Large intestine (tissue), 12 donors: Measurements from ENCODE around the gene PSME3. TPM values are rescaled to one million over a fixed set of nuclear protein-coding genes. Genes with fewer than 3 reads are reported as not detected.
A peak's percentile ranks its signal among the peaks of the same experiment; 100 is the strongest.

ENCODE experiments used
- DNase-seq, 2 donors: peaks; one replicate each; pipeline versions ENCODE4 v3.0.0 to v3.0.0-alpha.2; 2013
- H3K27ac ChIP-seq: one replicate; pipeline ENCODE4 v1.5.1; 2013; ENCODE audit warnings: low read length
- H3K27me3 ChIP-seq: 2 replicates; pipeline ENCODE4 v1.6.1; 2013; ENCODE audit warnings: low read length; ENCODE audit not compliant: control insufficient read depth, insufficient read depth
- H3K36me3 ChIP-seq: 2 replicates; pipeline ENCODE4 v1.6.1; 2013; ENCODE audit warnings: low read length; ENCODE audit not compliant: control insufficient read depth, insufficient read depth
- H3K4me1 ChIP-seq: one replicate; pipeline ENCODE4 v1.6.1; 2013; ENCODE audit warnings: low read length; ENCODE audit not compliant: control insufficient read depth, insufficient read depth
- H3K4me3 ChIP-seq: one replicate; pipeline ENCODE4 v1.5.1; 2013; ENCODE audit warnings: low read length
- H3K9me3 ChIP-seq: one replicate; pipeline ENCODE4 v1.6.1; 2013; ENCODE audit warnings: mild to moderate bottlenecking, low read depth, low read length, moderate library complexity; ENCODE audit not compliant: control insufficient read depth
- WGBS: methylation state at CpG from one replicate; pipeline ENCODE4 v1.1.5; 2013; ENCODE audit warnings: low lambda C conversion rate; ENCODE audit not compliant: insufficient coverage; 5-methylcytosine and 5-hydroxymethylcytosine counted together
- long read RNA-seq, 11 donors: transcript quantifications; one replicate each; lab custom pipeline, GENCODE V29; 2026
- polyA plus RNA-seq: library from polyadenylated mRNA; unstranded; fragments of 120-200 nt; gene quantifications from one replicate; pipeline ENCODE4 v1.2.1, GENCODE V29; 2013

Gene PSME3, protein sequence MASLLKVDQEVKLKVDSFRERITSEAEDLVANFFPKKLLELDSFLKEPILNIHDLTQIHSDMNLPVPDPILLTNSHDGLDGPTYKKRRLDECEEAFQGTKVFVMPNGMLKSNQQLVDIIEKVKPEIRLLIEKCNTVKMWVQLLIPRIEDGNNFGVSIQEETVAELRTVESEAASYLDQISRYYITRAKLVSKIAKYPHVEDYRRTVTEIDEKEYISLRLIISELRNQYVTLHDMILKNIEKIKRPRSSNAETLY
- 71.4 TPM for polyA plus RNA-seq
- long read RNA-seq, donor 1, transcript PSME3-210 (11 exons, 998 nt) = major isoform, 13 of 13 reads
- long read RNA-seq, donor 1, partial matches to known transcripts = 0 of 13 reads
- long read RNA-seq, donor 1, other reads (novel, unspliced or antisense) = 0 of 13 reads
- long read RNA-seq, donor 2, transcript PSME3-210 (11 exons, 998 nt) = major isoform, 25 of 25 reads
- long read RNA-seq, donor 2, partial matches to known transcripts = 0 of 25 reads
- long read RNA-seq, donor 2, other reads (novel, unspliced or antisense) = 0 of 25 reads
- long read RNA-seq, donor 3 = 0 reads
- long read RNA-seq, donor 4, partial matches to known transcripts = 0 of 1 reads
- long read RNA-seq, donor 4, other reads (novel, unspliced or antisense) = 0 of 1 reads
- long read RNA-seq, donor 5, transcript PSME3-210 (11 exons, 998 nt) = major isoform, 6 of 6 reads
- long read RNA-seq, donor 5, partial matches to known transcripts = 0 of 6 reads
- long read RNA-seq, donor 5, other reads (novel, unspliced or antisense) = 0 of 6 reads
- long read RNA-seq, donor 6, transcript PSME3-210 (11 exons, 998 nt) = major isoform, 14 of 14 reads
- long read RNA-seq, donor 6, partial matches to known transcripts = 0 of 14 reads
- long read RNA-seq, donor 6, other reads (novel, unspliced or antisense) = 0 of 14 reads
- long read RNA-seq, donor 7, transcript PSME3-210 (11 exons, 998 nt) = major isoform, 6 of 52 reads
- long read RNA-seq, donor 7, partial matches to known transcripts = 46 of 52 reads
- long read RNA-seq, donor 7, other reads (novel, unspliced or antisense) = 0 of 52 reads
- long read RNA-seq, donor 8, transcript PSME3-210 (11 exons, 998 nt) = major isoform, 16 of 16 reads
- long read RNA-seq, donor 8, partial matches to known transcripts = 0 of 16 reads
- long read RNA-seq, donor 8, other reads (novel, unspliced or antisense) = 0 of 16 reads
- long read RNA-seq, donor 9, transcript PSME3-210 (11 exons, 998 nt) = major isoform, 8 of 9 reads
- long read RNA-seq, donor 9, partial matches to known transcripts = 0 of 9 reads
- long read RNA-seq, donor 9, other reads (novel, unspliced or antisense) = 0 of 9 reads
- long read RNA-seq, donor 10, transcript PSME3-210 (11 exons, 998 nt) = major isoform, 17 of 17 reads
- long read RNA-seq, donor 10, partial matches to known transcripts = 0 of 17 reads
- long read RNA-seq, donor 10, other reads (novel, unspliced or antisense) = 0 of 17 reads
- long read RNA-seq, donor 11, transcript PSME3-210 (11 exons, 998 nt) = major isoform, 6 of 11 reads
- long read RNA-seq, donor 11, partial matches to known transcripts = 5 of 11 reads
- long read RNA-seq, donor 11, other reads (novel, unspliced or antisense) = 0 of 11 reads

DNA sequence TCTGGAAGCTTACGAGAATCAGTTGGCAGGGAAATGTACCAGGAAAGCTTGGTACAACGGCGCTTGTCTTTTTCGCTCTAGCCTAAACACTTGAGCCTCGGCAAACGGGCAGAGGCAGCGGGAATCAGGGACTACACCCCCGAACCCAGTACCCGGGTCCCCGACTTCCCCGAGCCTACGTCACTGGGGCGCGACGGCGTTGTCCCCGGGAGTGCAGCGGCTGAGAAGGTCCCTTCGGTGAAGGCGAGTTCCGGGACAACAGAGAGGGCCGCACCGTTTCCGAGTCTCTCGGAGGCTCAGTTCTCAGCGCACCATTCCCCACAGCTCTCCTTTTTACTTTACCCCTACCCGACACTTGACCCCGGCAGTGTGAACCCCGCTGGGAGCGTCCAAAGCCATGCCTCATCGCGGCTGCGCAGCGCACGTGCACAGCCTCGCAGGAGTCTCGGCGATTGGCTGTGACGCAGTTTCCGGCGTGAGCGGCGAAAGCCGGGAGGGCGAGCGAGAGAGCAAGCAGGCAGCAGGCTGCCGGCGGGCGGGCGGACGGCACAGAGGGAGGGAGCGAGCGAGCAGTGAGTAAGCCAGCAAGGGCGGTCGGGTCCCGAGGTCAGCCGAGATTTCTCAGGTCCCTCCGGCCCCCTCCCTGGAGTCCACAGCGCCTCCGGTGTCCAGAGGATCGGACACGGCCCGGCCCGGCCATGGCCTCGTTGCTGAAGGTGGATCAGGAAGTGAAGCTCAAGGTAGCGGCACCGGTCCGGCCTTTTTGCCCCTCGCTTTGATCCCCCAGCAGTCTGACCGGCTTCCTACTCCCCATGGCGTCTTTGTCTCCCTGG lies at the start of gene PSME3:
Gene PSME3 (plus strand): TSS at position 464 of the 833 bp plus-strand sequence. CDS start 235 bp downstream, at position 699.
- Histone ChIP-seq H3K4me1 (no peaks in the 10 kb centered on the region), H3K4me3 (peak within 1 kb of the TSS; percentile 97), H3K9me3 (no peaks in the 10 kb centered on the region), H3K27me3 (no peaks in the 10 kb centered on the region), H3K27ac (peak within 1 kb of the TSS; percentile 71), H3K36me3 (peaks cover 20% of the 10 kb centered on the region)
- WGBS = no CpG with 5 or more reads among the region's 71 CpGs
- peak; percentile 85 to 96 for DNase-seq

DNA sequence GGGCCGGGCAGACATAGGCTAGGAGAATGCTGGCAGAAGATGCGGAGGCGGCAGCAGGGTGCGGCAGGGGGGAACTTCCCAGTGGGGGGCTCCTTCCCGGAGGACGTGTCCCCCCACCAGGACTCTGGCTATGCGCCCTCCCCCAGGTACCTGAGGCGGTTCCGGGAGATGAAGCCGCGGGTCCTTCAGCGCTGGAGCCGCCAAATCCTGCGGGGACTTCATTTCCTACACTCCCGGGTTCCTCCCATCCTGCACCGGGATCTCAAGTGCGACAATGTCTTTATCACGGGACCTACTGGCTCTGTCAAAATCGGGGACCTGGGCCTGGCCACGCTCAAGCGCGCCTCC lies 49.4 kb upstream of the PSME3 start:
- no CpG with 5 or more reads among the region's 22 CpGs for WGBS
- Histone ChIP-seq H3K36me3 (peaks cover 17% of the 10 kb centered on the region), H3K27ac (no peak overlapping the region), H3K4me3 (no peak overlapping the region), H3K4me1 (peaks cover 18% of the 10 kb centered on the region), H3K27me3 (peaks cover 56% of the 10 kb centered on the region), H3K9me3 (no peaks in the 10 kb centered on the region)
- no peak for DNase-seq

DNA sequence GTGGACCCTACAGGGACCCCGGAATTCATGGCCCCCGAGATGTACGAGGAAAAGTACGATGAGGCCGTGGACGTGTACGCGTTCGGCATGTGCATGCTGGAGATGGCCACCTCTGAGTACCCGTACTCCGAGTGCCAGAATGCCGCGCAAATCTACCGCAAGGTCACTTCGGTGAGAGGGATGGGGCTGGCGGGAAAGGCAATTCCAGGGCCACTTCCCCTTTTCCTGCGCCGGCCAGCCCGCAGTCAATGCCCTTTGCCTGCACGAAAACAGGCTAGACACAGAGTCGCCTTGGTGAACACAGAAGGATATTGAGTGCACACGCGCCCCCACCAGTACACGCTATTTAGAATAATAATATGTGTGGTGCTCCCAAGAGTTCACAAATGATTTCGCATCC lies 48.8 kb upstream of the PSME3 start:
- Histone ChIP-seq H3K9me3 (no peaks in the 10 kb centered on the region), H3K27ac (no peak overlapping the region), H3K27me3 (peaks cover 56% of the 10 kb centered on the region), H3K36me3 (peaks cover 15% of the 10 kb centered on the region), H3K4me3 (no peak overlapping the region), H3K4me1 (peaks cover 15% of the 10 kb centered on the region)
- DNase-seq = no peak
- no CpG with 5 or more reads among the region's 25 CpGs for WGBS

DNA sequence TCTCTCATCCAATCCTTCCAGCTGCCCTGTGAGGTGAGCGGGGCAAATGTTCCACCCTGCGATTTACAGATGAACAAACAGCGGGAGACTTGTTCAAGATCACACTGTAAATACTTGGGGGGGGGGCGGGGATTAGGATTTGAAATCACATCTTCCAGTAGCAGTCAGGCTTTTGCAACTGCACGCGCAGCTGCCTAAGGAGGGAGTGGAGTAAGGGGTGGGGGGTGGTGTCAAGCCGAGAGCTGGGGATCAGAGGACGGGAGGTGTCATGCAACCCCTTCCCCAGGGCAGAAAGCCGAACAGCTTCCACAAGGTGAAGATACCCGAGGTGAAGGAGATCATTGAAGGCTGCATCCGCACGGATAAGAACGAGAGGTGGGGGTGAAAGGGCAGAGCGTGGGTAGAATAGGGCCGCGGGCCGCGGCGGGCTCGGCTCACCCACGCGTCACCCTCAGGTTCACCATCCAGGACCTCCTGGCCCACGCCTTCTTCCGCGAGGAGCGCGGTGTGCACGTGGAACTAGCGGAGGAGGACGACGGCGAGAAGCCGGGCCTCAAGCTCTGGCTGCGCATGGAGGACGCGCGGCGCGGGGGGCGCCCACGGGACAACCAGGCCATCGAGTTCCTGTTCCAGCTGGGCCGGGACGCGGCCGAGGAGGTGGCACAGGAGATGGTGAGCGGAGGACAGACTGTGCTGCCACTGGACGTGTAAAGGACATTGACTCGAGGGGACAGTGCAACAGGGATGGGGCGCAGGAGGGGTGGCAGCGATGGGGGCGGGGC lies 48.2 kb upstream of the PSME3 start:
- no peak overlapping the region for H3K27ac ChIP-seq
- peaks cover 11% of the 10 kb centered on the region for H3K4me1 ChIP-seq
- H3K27me3 ChIP-seq = peaks cover 56% of the 10 kb centered on the region
- H3K4me3 ChIP-seq = no peak overlapping the region
- no peak for DNase-seq
- H3K36me3 ChIP-seq = peaks cover 15% of the 10 kb centered on the region
- no CpG with 5 or more reads among the region's 52 CpGs for WGBS
- H3K9me3 ChIP-seq = no peaks in the 10 kb centered on the region

DNA sequence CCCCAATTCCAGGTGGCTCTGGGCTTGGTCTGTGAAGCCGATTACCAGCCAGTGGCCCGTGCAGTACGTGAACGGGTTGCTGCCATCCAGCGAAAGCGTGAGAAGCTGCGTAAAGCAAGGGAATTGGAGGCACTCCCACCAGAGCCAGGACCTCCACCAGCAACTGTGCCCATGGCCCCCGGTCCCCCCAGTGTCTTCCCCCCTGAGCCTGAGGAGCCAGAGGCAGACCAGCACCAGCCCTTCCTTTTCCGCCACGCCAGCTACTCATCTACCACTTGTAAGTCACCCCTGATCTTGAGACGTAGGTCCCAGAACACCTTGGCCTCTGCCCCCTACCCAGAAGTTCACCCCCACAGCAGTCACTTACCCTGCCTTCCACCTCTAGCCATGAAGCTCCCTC lies 45.9 kb upstream of the PSME3 start:
- Histone ChIP-seq H3K36me3 (peaks cover 15% of the 10 kb centered on the region), H3K27ac (no peak overlapping the region), H3K9me3 (no peaks in the 10 kb centered on the region), H3K4me3 (no peak overlapping the region), H3K27me3 (peaks cover 40% of the 10 kb centered on the region), H3K4me1 (peaks cover 5% of the 10 kb centered on the region)
- no CpG with 5 or more reads among the region's 11 CpGs for WGBS
- DNase-seq = no peak

DNA sequence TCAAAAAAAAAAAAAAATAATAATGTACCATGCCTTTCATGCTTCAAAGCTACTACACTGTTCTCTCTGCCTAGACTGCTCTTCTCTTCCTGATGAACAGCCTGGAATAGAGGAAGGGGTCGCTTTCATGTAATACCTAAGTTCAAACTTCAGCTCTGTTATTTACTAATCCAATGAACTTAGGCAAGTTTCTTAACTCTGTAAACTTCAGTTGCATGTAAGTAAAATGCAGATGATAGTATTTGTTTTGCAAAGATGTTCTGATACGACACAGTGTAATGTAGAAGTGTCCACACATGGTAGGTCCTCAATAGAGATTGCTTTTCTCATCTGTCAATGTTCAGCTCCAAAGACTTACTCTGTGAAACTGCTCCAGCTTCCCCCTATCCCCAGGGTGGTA lies 41.2 kb upstream of the PSME3 start:
- no peak for DNase-seq
- WGBS = no CpG with 5 or more reads among the region's 2 CpGs
- H3K27me3 ChIP-seq = peaks cover 3% of the 10 kb centered on the region
- H3K36me3 ChIP-seq = peaks cover 31% of the 10 kb centered on the region
- H3K27ac ChIP-seq = no peak overlapping the region
- no peak overlapping the region for H3K4me3 ChIP-seq
- H3K4me1 ChIP-seq = peaks cover 17% of the 10 kb centered on the region
- no peaks in the 10 kb centered on the region for H3K9me3 ChIP-seq

DNA sequence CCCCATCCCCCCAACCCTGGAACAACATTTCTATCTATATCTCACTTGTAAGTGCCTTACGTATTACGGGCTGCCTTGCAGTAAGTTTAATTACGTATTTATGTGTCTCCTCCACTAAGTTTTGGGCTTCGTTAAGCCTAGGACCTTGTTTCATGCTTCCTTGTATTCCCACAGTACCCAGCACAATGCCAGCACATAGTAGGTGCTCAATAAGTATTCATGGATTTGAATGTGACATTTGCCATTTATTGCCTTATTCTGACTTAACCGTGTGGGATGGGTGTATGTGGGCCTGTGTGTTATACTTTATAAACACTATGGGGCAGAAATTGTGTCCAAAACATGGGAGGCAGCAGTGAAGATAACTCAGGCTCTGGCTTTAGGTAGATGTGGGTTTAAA lies 40.7 kb upstream of the PSME3 start:
- Histone ChIP-seq H3K4me3 (no peak overlapping the region), H3K27ac (no peak overlapping the region), H3K9me3 (no peaks in the 10 kb centered on the region), H3K36me3 (peaks cover 26% of the 10 kb centered on the region), H3K4me1 (peaks cover 20% of the 10 kb centered on the region), H3K27me3 (peaks cover 1% of the 10 kb centered on the region)
- DNase-seq = no peak
- WGBS = no CpG with 5 or more reads among the region's 5 CpGs

DNA sequence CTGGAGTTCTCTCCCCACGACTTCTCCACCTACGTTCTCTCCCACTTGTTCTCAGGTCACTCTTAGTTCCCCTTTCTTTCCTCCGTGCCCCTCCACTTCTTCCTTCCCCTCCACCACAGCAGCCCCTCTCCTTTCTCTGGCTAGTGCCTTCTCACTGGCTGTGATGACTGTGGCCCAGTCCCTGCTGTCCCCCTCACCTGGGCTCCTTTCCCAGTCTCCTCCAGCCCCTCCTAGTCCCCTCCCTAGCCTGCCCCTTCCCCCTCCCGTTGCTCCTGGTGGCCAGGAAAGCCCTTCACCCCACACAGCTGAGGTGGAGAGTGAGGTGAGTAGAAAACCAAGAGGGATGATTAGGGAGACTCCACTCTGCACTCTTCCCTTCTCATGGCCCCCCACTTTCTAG lies 38.1 kb upstream of the PSME3 start:
- Histone ChIP-seq H3K27ac (no peak overlapping the region), H3K4me3 (no peak overlapping the region), H3K4me1 (peaks cover 30% of the 10 kb centered on the region), H3K36me3 (peaks cover 20% of the 10 kb centered on the region), H3K27me3 (no peaks in the 10 kb centered on the region), H3K9me3 (peaks cover 3% of the 10 kb centered on the region)
- DNase-seq = no peak
- 84% methylated on average over 3 of the region's 4 CpGs for WGBS

DNA sequence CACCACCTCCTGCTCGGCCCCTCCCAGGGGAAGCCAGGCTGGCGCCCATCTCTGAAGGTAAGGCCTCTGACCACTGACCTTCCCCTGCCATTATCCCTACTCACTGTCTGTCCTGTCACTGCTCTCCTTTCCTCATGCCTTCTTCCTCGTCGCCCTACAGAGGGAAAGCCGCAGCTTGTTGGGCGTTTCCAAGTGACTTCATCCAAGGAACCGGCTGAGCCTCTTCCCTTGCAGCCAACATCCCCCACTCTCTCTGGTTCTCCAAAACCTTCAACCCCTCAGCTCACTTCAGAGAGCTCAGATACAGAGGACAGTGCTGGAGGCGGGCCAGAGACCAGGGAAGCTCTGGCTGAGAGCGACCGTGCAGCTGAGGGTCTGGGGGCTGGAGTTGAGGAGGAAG lies 37.7 kb upstream of the PSME3 start:
- Histone ChIP-seq H3K4me1 (peaks cover 30% of the 10 kb centered on the region), H3K27me3 (no peaks in the 10 kb centered on the region), H3K27ac (no peak overlapping the region), H3K4me3 (no peak overlapping the region), H3K9me3 (peaks cover 3% of the 10 kb centered on the region), H3K36me3 (peaks cover 20% of the 10 kb centered on the region)
- no peak for DNase-seq
- WGBS = no CpG with 5 or more reads among the region's 10 CpGs
